ENCODE data around the gene DLST. TPM values are rescaled to one million over a fixed set of nuclear protein-coding genes. Genes with fewer than 3 reads are reported as not detected.
A peak's percentile ranks its signal among the peaks of the same experiment; 100 is the strongest.

The DLST gene
- total RNA-seq, 2 experiments from 2014 or later: 106 to 108 TPM

- no peak for DNase-seq
- H3K27ac Mint-ChIP-seq: no peak overlapping the region
- POLR2A ChIA-PET: no interaction called here
- peaks cover 57% of the 10 kb centered on the region for H3K36me3 Mint-ChIP-seq (ENCODE audit: low read depth)
- CTCF ChIA-PET: interaction anchor here (5.8 to 7.2 kb wide), 2 partner anchors 10 to 42 kb away, joined by 86 to 285 read pairs; no protein-coding TSS in a partner anchor
- H3K4me1 Mint-ChIP-seq: peaks cover 3% of the 10 kb centered on the region
- H3K27me3 Mint-ChIP-seq: no peaks in the 10 kb centered on the region
- H3K9me3 Mint-ChIP-seq: no peaks in the 10 kb centered on the region
- no peak overlapping the region for H3K4me3 Mint-ChIP-seq
Observed at GRCh38 chr14:74902941-74903705, 21.4 kb downstream of the DLST start.

GRCh38 chr14:74904635-74905503 is 23.2 kb downstream of the DLST start:
- Mint-ChIP-seq H3K9me3 (no peaks in the 10 kb centered on the region), H3K4me3 (no peak overlapping the region), H3K36me3 (ENCODE audit: low read depth) (peaks cover 40% of the 10 kb centered on the region), H3K27ac (peak overlapping the region; percentile 21), H3K4me1 (peaks cover 3% of the 10 kb centered on the region), H3K27me3 (no peaks in the 10 kb centered on the region)
- no peak for DNase-seq
- CTCF ChIA-PET: interaction anchor here (0.7 to 7.2 kb wide), 23 partner anchors 12 to 385 kb away, joined by 3 to 285 read pairs (median 9); partner anchors contain the start of genes DLST, PROX2 and RPS6KL1
- POLR2A ChIA-PET: interaction anchor here (0.8 to 4.4 kb wide), 9 partner anchors 13 to 296 kb away, joined by 3 to 45 read pairs (median 3); partner anchors contain the start of gene DLST

DNA sequence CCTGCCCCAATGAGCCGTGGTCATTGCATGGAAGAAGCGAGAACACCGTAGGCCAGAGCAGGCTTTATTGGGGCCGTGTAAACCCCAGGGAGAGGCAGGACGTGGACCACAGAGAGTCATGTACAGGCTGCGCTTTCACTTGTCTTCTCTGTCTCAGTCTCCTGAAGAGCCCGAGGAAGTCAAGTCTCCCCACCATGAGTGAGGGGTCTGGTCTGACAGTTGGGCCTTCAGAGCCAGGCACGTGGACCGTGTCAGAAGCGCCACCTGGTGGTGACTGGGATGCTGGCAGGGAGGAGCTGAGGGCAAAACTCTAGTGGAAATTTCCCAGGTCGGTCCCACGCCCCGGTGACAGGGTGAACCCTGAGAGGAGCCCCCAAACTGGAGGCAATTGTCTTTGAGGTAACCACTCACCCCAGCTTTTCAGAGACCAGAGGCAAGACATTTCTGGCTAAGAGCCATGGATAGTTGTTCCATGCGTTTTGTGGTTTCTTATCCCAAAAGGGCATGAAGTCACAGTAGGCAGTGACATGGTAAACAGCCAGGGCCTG is 24.0 kb downstream of the DLST start:
- H3K4me3 Mint-ChIP-seq: no peak overlapping the region
- POLR2A ChIA-PET: interaction anchor here (0.6 to 4.4 kb wide), 12 partner anchors 12 to 536 kb away, joined by 3 to 45 read pairs (median 3); partner anchors contain the start of gene DLST
- peaks cover 32% of the 10 kb centered on the region for H3K36me3 Mint-ChIP-seq (ENCODE audit: low read depth)
- CTCF ChIA-PET: interaction anchor here (0.6 to 7.2 kb wide), 33 partner anchors 13 to 1266 kb away, joined by 3 to 285 read pairs (median 5); partner anchors contain the start of genes ACYP1, DLST, PROX2 and RPS6KL1
- peak; percentile 76 for DNase-seq
- no peaks in the 10 kb centered on the region for H3K9me3 Mint-ChIP-seq
- H3K27ac Mint-ChIP-seq: no peak overlapping the region
- no peaks in the 10 kb centered on the region for H3K27me3 Mint-ChIP-seq
- H3K4me1 Mint-ChIP-seq: peaks cover 3% of the 10 kb centered on the region

- H3K9me3 Mint-ChIP-seq: no peaks in the 10 kb centered on the region
- no peak overlapping the region for H3K27ac Mint-ChIP-seq
- H3K36me3 Mint-ChIP-seq (ENCODE audit: low read depth): peaks cover 18% of the 10 kb centered on the region
- no peak overlapping the region for H3K4me3 Mint-ChIP-seq
- ChIA-PET POLR2A (interaction anchor here (1.7 to 4.4 kb wide), 3 partner anchors 17 to 46 kb away, joined by 4 to 45 read pairs (median 34); partner anchors contain the start of gene DLST), CTCF (interaction anchor here (1.3 to 7.2 kb wide), 14 partner anchors 10 to 298 kb away, joined by 3 to 285 read pairs (median 14); partner anchors contain the start of genes DLST, EIF2B2, PROX2 and RPS6KL1)
- DNase-seq: no peak
- H3K27me3 Mint-ChIP-seq: no peaks in the 10 kb centered on the region
- H3K4me1 Mint-ChIP-seq: peaks cover 3% of the 10 kb centered on the region
Observed at GRCh38 chr14:74906925-74907521, 25.3 kb downstream of the DLST start.

DNA sequence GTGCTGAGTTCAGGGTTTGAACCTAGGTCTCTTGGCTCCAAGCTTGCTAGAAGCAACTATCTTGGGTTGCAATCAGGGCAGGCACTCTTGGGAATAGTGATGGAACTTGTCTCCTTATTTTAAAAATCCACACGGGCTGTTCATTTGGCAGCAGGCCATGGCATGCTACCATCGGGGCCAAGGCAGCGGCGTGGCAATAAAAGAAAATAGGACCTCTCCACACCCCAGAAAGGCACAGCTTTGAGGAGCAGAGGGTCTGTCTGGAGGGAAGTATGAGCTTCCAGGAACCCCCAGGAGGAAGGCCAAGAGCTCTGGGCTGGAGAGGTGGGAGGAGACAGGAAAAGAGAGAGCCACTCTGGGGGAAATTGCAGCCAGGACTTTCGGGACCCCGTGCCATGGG is 26.0 kb downstream of the DLST start:
- Mint-ChIP-seq H3K27ac (no peak overlapping the region), H3K4me1 (peaks cover 3% of the 10 kb centered on the region), H3K36me3 (ENCODE audit: low read depth) (peaks cover 11% of the 10 kb centered on the region), H3K27me3 (no peaks in the 10 kb centered on the region), H3K4me3 (no peak overlapping the region), H3K9me3 (no peaks in the 10 kb centered on the region)
- no peak for DNase-seq
- ChIA-PET CTCF (interaction anchor here (1.7 to 7.2 kb wide), 8 partner anchors 9 to 181 kb away, joined by 4 to 285 read pairs (median 23); partner anchors contain the start of genes DLST, EIF2B2 and PROX2), POLR2A (interaction anchor here (4.2 to 4.4 kb wide), 2 partner anchors 26 to 47 kb away, joined by 34 to 45 read pairs; partner anchors contain the start of gene DLST)

DNA sequence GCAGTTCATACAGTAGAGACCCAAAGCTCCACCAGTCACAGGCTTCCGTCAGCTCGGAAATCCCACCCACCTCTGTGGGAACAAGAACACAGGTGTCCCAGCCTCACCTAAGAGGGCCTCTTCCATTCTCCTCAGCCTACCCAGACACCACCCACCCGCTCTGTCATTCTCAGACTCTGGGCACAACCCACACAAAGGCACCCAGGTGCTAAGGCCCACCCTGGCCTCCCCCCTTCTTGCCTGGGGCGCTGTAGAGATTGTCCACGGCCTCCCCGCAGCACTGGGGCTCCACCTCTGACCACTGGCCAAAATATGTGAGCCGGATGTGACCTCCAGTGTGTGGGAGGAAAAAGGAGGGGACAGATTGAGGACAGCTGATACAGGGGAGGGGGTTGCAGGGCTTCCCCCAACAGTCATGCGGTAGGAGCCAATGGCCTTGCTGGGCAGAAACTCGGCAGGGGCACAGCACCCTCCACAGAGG is 27.2 kb downstream of the DLST start:
- Mint-ChIP-seq H3K36me3 (ENCODE audit: low read depth) (peaks cover 6% of the 10 kb centered on the region), H3K27ac (no peak overlapping the region), H3K4me3 (no peak overlapping the region), H3K4me1 (peaks cover 3% of the 10 kb centered on the region), H3K9me3 (no peaks in the 10 kb centered on the region), H3K27me3 (no peaks in the 10 kb centered on the region)
- CTCF ChIA-PET: interaction anchor here (4.9 to 7.2 kb wide), 4 partner anchors 16 to 180 kb away, joined by 18 to 285 read pairs (median 65); partner anchors contain the start of gene PROX2
- no peak for DNase-seq
- POLR2A ChIA-PET: interaction anchor here (1.1 to 4.4 kb wide), 2 partner anchors 27 to 57 kb away, joined by 3 to 34 read pairs; partner anchors contain the start of gene DLST

- ChIA-PET CTCF (interaction anchor here (1.9 to 4.9 kb wide), 2 partner anchors 49 to 179 kb away, joined by 6 to 18 read pairs; no protein-coding TSS in a partner anchor), POLR2A (interaction anchor here (1.1 kb wide), 1 partner anchor 57 kb away, joined by 3 read pairs; no protein-coding TSS in a partner anchor)
- Mint-ChIP-seq H3K27me3 (no peaks in the 10 kb centered on the region), H3K36me3 (ENCODE audit: low read depth) (peaks cover 6% of the 10 kb centered on the region), H3K4me1 (peaks cover 3% of the 10 kb centered on the region), H3K4me3 (no peak overlapping the region), H3K9me3 (no peaks in the 10 kb centered on the region), H3K27ac (no peak overlapping the region)
- DNase-seq: no peak
Observed at GRCh38 chr14:74909501-74909900, 27.8 kb downstream of the DLST start.

- Mint-ChIP-seq H3K9me3 (no peaks in the 10 kb centered on the region), H3K4me3 (no peak overlapping the region), H3K27ac (no peak overlapping the region), H3K4me1 (peaks cover 3% of the 10 kb centered on the region), H3K36me3 (ENCODE audit: low read depth) (peaks cover 6% of the 10 kb centered on the region), H3K27me3 (no peaks in the 10 kb centered on the region)
- POLR2A ChIA-PET: interaction anchor here (0.6 to 1.1 kb wide), 2 partner anchors 58 to 640 kb away, joined by 3 read pairs; no protein-coding TSS in a partner anchor
- DNase-seq: no peak
- CTCF ChIA-PET: interaction anchor here (1.9 to 4.9 kb wide), 2 partner anchors 49 to 179 kb away, joined by 6 to 18 read pairs; no protein-coding TSS in a partner anchor
Observed at GRCh38 chr14:74909911-74910310, 28.2 kb downstream of the DLST start.

- peaks cover 3% of the 10 kb centered on the region for H3K36me3 Mint-ChIP-seq (ENCODE audit: low read depth)
- H3K27ac Mint-ChIP-seq: no peak overlapping the region
- H3K27me3 Mint-ChIP-seq: no peaks in the 10 kb centered on the region
- ChIA-PET POLR2A (interaction anchor here (0.6 kb wide), 1 partner anchor 641 kb away, joined by 3 read pairs; no protein-coding TSS in a partner anchor), CTCF (interaction anchor here (1.9 to 4.9 kb wide), 2 partner anchors 50 to 178 kb away, joined by 6 to 18 read pairs; no protein-coding TSS in a partner anchor)
- H3K9me3 Mint-ChIP-seq: no peaks in the 10 kb centered on the region
- H3K4me3 Mint-ChIP-seq: no peak overlapping the region
- DNase-seq: no peak
- H3K4me1 Mint-ChIP-seq: peaks cover 3% of the 10 kb centered on the region
Observed at GRCh38 chr14:74910556-74910955, 28.8 kb downstream of the DLST start.

DNA sequence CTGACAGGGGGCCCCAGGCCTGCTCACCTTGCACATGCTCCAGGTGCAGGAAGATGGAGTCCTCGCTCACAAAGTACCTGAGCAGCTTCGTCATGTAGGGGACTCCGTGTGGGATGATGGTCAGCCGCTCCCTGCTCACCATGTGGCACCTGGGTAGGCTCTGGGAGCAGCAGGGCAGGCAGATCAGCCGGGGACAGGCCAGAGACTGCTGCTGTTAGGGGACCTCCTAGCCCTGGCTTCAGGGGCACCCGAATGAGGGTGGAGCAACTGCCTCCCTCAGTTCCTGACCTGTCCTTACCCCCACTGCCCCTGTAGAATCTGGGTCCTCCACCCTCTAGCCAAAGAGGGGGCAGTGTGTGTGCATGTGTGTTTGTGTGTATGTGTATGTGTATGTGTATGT is 29.5 kb downstream of the DLST start:
- ChIA-PET POLR2A (no interaction called here), CTCF (interaction anchor here (1.9 to 4.9 kb wide), 2 partner anchors 50 to 177 kb away, joined by 6 to 18 read pairs; no protein-coding TSS in a partner anchor)
- Mint-ChIP-seq H3K4me3 (no peak overlapping the region), H3K4me1 (no peaks in the 10 kb centered on the region), H3K27me3 (no peaks in the 10 kb centered on the region), H3K27ac (no peak overlapping the region), H3K36me3 (ENCODE audit: low read depth) (no peaks in the 10 kb centered on the region), H3K9me3 (no peaks in the 10 kb centered on the region)
- DNase-seq: no peak

GRCh38 chr14:74911704-74912103 is 30.0 kb downstream of the DLST start:
- Mint-ChIP-seq H3K36me3 (ENCODE audit: low read depth) (no peaks in the 10 kb centered on the region), H3K9me3 (no peaks in the 10 kb centered on the region), H3K27me3 (no peaks in the 10 kb centered on the region), H3K4me3 (no peak overlapping the region), H3K4me1 (no peaks in the 10 kb centered on the region), H3K27ac (no peak overlapping the region)
- ChIA-PET CTCF (interaction anchor here (4.9 kb wide), 1 partner anchor 177 kb away, joined by 18 read pairs; no protein-coding TSS in a partner anchor), POLR2A (no interaction called here)
- no peak for DNase-seq

Data from activated CD4-positive, alpha-beta memory T cell treated with anti-CD3 and anti-CD28 coated beads, Interleukin-2, amount 10 ng/mL, durations not matched to agents 7 days and 5 days (primary cell).